ENCODE data around the gene USF3. TPM values are rescaled to one million over a fixed set of nuclear protein-coding genes. Genes with fewer than 3 reads are reported as not detected.

The USF3 gene
- total and polyA plus RNA-seq, 2 experiments from 2014 or later, result 10.1 to 23.5 TPM

DNA sequence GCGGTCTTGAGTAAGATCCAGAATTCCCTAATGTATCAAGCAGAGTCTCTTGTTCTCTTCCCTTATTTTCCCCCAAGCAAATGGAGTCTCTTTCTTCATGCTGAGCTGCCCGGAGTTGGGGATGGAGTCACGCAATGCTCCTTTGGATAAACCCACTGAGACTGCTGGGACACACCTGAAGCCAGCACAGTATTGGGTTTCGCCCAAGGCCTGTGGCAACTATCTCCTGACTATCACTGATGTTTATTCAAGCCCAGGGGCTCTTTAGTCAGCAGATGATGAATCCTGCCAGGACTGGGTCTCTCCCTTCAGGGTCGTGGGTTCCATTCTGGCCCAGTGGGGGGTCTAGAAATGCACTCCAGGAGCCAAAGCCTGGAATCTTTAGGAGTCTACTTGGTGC is 11.3 kb downstream of the USF3 start (continued):
- TF ChIP-seq ZNF462 (CRISPR knock-in tag; IDR thresholded peaks at IDR 0.05) (no peak), POLR2AphosphoS5 (IDR thresholded peaks at IDR 0.05; ENCODE audit: low read depth) (no peak), STAT1 (IDR thresholded peaks at IDR 0.05; ENCODE audit: unreplicated experiment) (no peak), CREB1 (CRISPR knock-in tag; IDR thresholded peaks at IDR 0.05; ENCODE audit: low read depth) (no peak), EZH2phosphoT487 (IDR thresholded peaks at IDR 0.05; ENCODE audit: unreplicated experiment) (no peak)
- TF ChIP-seq, protein P1, sequence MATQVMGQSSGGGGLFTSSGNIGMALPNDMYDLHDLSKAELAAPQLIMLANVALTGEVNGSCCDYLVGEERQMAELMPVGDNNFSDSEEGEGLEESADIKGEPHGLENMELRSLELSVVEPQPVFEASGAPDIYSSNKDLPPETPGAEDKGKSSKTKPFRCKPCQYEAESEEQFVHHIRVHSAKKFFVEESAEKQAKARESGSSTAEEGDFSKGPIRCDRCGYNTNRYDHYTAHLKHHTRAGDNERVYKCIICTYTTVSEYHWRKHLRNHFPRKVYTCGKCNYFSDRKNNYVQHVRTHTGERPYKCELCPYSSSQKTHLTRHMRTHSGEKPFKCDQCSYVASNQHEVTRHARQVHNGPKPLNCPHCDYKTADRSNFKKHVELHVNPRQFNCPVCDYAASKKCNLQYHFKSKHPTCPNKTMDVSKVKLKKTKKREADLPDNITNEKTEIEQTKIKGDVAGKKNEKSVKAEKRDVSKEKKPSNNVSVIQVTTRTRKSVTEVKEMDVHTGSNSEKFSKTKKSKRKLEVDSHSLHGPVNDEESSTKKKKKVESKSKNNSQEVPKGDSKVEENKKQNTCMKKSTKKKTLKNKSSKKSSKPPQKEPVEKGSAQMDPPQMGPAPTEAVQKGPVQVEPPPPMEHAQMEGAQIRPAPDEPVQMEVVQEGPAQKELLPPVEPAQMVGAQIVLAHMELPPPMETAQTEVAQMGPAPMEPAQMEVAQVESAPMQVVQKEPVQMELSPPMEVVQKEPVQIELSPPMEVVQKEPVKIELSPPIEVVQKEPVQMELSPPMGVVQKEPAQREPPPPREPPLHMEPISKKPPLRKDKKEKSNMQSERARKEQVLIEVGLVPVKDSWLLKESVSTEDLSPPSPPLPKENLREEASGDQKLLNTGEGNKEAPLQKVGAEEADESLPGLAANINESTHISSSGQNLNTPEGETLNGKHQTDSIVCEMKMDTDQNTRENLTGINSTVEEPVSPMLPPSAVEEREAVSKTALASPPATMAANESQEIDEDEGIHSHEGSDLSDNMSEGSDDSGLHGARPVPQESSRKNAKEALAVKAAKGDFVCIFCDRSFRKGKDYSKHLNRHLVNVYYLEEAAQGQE (IDR thresholded peaks at IDR 0.05; ENCODE audit: unreplicated experiment), result no peak
